ES-I3 (cell line): ENCODE results near the gene ABCD1.

ENCODE experiments used
- H3K36me3 ChIP-seq: 2 replicates; pipeline ENCODE4 v1.6.1; 2013; ENCODE audit warnings: mild to moderate bottlenecking, low read length, control low read depth, moderate library complexity; ENCODE audit not compliant: insufficient read depth
- H3K4me1 ChIP-seq: 2 replicates; pipeline ENCODE4 v1.6.1; 2013; ENCODE audit warnings: mild to moderate bottlenecking, control low read depth, low read length; ENCODE audit not compliant: insufficient read depth
- H3K9ac ChIP-seq: 2 replicates; pipeline ENCODE4 v1.6.1; 2013; ENCODE audit warnings: low read depth, mild to moderate bottlenecking, low read length, moderate library complexity
- H3K9me3 ChIP-seq: 2 replicates; pipeline ENCODE4 v1.6.1; 2013; ENCODE audit warnings: mild to moderate bottlenecking, low read length, moderate library complexity; ENCODE audit not compliant: control insufficient read depth, insufficient read depth

The ABCD1 gene

DNA sequence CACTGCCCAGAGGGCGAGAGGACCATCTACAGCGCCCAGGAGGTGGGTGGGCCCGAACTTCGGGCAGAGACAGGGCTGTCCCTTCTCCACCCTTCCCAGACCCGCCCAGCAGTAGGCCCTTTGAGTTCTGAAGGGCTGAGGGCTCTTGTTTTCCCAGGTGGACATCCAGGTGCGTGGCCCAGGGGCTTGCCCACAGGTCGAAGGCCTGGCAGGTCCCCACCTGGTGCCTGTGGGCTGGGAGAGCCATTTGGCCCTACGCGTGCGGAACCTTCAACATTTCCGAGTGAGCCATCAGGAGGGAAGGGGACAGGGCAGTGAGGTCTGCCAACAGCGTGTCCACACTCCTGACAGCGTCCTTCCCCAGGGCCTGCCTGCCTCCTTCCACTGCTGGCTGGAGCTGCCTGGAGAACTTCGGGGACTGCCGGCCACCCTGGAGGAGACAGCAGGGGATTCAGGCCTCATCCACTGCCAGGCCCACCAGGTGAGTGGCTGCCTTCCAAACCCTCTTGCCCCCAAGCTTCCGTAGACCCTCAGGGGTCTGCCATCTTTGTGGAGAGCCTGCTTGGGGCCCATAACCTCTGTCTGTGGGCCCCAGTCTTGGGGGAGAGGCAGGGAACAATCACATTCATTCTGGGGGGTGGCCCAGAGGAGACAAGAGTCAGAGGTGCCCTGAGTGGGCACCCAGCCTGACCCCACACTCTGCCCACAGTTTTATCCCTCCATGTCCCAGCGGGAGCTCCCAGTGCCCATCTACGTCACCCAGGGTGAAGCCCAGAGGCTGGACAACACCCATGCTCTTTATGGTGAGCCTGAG is 46.2 kb downstream of the ABCD1 start:
- no peak overlapping the region for H3K9ac ChIP-seq
- peaks cover 5% of the 10 kb centered on the region; the same call in 1 of the 2 replicates for H3K4me1 ChIP-seq
- H3K9me3 ChIP-seq: no peaks in the 10 kb centered on the region

DNA sequence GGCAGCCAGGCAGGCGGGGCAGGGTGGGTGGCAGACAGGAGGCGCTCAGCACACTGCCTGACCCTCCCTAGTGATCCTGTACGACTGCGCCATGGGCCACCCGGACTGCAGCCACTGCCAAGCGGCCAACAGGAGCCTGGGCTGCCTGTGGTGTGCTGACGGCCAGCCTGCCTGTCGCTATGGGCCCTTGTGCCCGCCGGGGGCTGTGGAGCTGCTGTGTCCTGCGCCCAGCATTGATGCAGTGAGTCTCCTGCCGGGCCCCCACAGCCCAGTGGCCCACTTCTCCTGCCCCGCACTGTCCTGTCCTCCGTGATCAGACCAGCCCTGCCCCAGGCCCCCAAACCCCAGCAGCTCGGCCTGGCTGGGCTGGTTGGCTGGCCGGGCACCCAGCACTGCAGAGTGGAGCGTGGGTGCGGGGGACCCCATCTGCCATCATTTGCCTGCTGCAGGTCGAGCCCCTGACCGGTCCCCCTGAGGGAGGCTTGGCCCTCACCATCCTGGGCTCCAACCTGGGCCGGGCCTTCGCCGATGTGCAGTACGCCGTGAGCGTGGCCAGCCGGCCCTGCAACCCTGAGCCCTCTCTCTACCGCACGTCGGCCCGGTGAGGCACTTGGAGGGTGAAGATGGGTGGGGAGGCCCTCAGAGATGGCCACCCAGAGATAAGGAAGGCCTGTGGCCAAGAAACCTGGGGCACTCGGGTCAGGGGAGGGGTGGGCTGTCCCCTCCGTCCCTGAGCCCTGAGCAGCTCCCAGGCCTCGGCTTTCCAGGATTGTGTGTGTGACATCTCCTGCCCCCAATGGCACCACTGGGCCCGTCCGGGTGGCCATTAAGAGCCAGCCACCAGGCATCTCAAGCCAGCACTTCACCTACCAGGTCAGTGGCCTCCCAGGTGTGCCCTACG is 47.0 kb downstream of the ABCD1 start:
- no peak overlapping the region for H3K9ac ChIP-seq
- H3K9me3 ChIP-seq: no peaks in the 10 kb centered on the region
- H3K4me1 ChIP-seq: no peaks in the 10 kb centered on the region
- H3K36me3 ChIP-seq: no peaks in the 10 kb centered on the region

More for the DNA sequence above, 46.2 kb downstream of the ABCD1 start:
- H3K36me3 ChIP-seq: no peaks in the 10 kb centered on the region

DNA sequence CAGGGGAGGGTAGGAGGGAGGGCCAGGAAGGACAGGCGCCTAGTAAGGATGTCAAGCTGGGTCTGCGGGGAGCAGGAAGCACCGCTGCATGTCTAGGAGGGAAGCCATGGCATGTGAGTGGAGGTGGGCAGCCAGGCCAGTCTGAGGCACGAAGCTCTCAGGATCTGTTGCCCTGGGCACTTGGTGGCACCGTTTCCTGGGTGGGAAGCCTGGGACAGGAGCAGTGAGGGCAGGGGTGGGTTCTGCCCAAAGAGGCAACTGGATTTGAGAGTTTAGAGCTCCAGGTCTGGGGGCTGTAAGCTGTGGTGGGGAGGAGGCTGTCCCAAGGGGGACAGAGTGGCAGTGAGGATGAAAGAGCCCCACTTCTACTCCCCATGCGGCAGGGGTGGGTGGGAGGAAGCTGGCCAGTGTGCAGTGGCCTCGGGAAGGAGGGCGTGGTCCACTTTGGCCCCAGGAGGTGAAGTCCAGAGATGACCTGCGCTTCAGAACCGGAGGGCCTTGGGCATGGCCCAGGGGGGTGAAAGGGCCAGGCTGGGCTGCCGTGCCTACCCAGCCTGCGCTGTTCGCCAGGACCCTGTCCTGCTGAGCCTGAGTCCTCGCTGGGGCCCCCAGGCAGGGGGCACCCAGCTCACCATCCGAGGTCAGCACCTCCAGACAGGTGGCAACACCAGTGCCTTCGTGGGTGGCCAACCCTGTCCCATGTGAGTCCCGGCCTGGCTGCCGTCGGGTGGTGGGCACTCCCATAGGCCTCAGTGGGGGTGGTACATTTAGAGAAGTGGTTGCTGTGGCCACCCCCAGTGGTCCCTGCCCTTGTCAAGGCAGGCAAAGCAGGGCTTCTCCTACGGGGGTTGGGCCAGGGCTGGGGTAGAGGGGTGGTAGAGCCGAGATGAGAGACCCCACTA is 47.9 kb downstream of the ABCD1 start:
- Histone ChIP-seq H3K4me1 (no peaks in the 10 kb centered on the region), H3K9me3 (no peaks in the 10 kb centered on the region), H3K36me3 (no peaks in the 10 kb centered on the region), H3K9ac (no peak overlapping the region)

- H3K36me3 ChIP-seq: no peaks in the 10 kb centered on the region
- no peak overlapping the region for H3K9ac ChIP-seq
- no peaks in the 10 kb centered on the region for H3K9me3 ChIP-seq
- H3K4me1 ChIP-seq: no peaks in the 10 kb centered on the region
Observed at GRCh38 chrX:153773218-153773611, 48.6 kb downstream of the ABCD1 start.

DNA sequence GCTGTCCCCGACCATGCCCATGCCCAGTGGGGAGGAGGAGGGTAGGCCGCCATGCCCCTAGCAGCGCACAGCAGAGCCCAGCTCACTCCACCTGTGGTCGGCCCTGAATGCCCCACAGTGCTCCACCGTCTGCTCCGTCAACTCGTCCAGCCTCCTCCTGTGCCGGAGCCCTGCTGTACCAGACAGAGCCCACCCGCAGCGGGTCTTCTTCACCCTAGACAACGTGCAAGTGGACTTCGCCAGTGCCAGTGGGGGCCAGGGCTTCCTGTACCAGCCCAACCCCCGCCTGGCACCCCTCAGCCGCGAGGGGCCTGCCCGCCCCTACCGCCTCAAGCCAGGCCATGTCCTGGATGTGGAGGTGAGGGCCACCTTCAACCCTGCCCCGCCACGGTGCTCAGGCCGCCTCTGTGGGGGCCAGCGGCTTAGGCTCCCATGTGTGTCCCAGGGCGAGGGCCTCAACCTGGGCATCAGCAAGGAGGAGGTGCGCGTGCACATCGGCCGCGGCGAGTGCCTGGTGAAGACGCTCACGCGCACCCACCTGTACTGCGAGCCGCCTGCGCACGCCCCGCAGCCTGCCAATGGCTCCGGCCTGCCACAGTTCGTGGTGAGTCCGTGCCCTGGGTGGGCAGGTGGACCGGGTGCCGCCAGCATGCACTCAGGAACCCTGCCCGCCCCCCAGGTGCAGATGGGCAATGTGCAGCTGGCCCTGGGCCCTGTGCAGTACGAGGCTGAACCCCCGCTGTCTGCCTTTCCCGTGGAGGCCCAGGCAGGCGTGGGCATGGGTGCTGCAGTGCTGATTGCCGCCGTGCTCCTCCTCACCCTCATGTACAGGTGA is 49.3 kb downstream of the ABCD1 start:
- H3K36me3 ChIP-seq: no peaks in the 10 kb centered on the region
- H3K4me1 ChIP-seq: no peaks in the 10 kb centered on the region
- H3K9ac ChIP-seq: no peak overlapping the region
- no peaks in the 10 kb centered on the region for H3K9me3 ChIP-seq

DNA sequence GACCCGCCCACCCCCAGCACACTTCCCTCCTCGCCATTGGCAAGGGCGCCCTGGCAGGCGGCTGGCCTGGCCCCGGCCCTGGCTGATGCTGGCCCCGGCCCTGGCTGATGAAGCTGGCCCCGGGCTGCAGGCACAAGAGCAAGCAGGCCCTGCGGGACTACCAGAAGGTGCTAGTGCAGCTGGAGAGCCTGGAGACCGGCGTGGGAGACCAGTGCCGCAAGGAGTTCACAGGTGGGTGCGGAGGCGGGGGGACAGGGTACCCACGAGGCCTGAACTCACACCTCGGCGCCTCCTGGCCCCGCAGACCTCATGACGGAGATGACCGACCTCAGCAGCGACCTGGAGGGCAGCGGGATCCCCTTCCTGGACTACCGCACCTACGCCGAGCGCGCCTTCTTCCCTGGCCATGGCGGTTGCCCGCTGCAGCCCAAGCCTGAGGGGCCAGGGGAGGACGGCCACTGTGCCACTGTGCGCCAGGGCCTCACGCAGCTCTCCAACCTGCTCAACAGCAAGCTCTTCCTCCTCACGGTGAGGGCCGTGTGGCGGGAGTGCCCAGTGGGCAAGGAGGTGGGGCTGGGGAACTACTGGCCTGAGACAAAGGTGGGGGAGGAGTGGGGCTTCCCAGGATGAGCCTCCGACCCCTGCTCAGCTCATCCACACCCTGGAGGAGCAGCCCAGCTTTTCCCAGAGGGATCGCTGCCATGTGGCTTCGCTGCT is 50.1 kb downstream of the ABCD1 start:
- Histone ChIP-seq H3K4me1 (no peaks in the 10 kb centered on the region), H3K9me3 (no peaks in the 10 kb centered on the region), H3K36me3 (no peaks in the 10 kb centered on the region), H3K9ac (no peak overlapping the region)

GRCh38 chrX:153775293-153776119 is 50.9 kb downstream of the ABCD1 start:
- H3K9me3 ChIP-seq: no peaks in the 10 kb centered on the region

DNA sequence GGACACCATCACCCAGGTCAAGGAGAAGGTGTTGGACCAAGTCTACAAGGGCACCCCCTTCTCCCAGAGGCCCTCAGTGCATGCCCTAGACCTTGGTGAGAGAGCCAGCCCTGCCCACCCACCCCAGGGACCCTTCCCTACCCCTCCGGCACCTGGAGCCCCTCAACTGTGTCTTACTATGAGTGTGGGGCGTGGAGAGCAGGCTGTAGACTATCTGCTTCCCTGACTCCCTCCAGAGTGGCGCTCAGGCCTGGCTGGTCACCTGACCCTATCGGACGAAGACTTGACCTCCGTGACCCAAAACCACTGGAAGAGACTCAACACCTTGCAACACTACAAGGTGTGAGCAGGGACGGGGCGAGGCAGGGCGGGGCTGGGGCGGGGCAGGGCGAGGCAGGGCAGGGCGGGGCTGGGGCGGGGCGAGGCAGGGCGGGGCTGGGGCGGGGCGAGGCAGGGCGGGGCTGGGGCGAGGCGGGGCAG is 51.5 kb downstream of the ABCD1 start:
- H3K9me3 ChIP-seq: no peaks in the 10 kb centered on the region
- no peaks in the 10 kb centered on the region for H3K36me3 ChIP-seq
- no peak overlapping the region for H3K9ac ChIP-seq
- no peaks in the 10 kb centered on the region for H3K4me1 ChIP-seq

More at GRCh38 chrX:153775293-153776119, 50.9 kb downstream of the ABCD1 start:
- H3K36me3 ChIP-seq: no peaks in the 10 kb centered on the region
- no peaks in the 10 kb centered on the region for H3K4me1 ChIP-seq
- no peak overlapping the region for H3K9ac ChIP-seq

DNA sequence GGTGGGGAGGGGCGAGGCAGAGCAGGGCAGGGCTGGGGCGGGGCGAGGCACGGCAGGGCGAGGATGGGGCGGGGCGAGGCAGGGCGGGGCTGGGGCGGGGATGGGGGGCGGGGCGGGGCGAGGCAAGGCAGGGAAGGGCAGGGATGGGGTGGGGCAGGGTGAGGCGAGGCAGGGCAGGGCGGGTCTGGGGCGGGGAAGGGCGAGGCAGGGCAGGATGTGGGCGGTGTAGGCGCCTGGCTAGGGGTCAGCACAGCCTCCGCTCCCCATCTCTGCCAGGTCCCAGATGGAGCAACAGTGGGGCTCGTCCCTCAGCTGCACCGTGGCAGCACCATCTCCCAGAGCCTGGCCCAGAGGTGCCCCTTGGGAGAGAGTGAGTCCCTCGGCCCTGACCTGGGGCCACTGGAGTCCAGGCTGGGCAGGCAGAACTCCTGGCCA is 52.0 kb downstream of the ABCD1 start:
- Histone ChIP-seq H3K36me3 (no peaks in the 10 kb centered on the region), H3K9me3 (no peaks in the 10 kb centered on the region), H3K4me1 (no peaks in the 10 kb centered on the region), H3K9ac (no peak overlapping the region)

GRCh38 chrX:153777261-153778090 is 52.8 kb downstream of the ABCD1 start:
- H3K9ac ChIP-seq: no peak overlapping the region
- no peaks in the 10 kb centered on the region for H3K9me3 ChIP-seq
- H3K36me3 ChIP-seq: no peaks in the 10 kb centered on the region
- H3K4me1 ChIP-seq: no peaks in the 10 kb centered on the region

DNA sequence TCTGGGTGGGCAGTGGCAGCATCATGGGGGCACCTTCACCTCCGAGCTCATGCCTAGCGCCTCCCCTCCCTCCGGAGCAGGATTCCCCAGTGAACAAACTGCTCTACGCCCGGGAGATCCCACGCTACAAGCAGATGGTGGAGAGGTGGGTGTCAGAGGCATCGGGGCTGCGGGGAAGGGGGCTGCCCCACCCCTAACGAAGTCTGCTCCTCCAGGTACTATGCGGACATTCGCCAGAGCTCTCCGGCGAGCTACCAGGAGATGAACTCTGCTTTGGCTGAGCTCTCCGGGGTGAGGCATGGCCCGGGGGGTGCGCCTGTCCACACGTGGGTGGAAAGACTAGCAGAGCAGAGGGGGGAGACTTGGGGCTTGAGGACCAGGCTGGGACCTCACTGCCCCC is 53.5 kb downstream of the ABCD1 start:
- Histone ChIP-seq H3K36me3 (no peaks in the 10 kb centered on the region), H3K9me3 (no peaks in the 10 kb centered on the region), H3K4me1 (no peaks in the 10 kb centered on the region), H3K9ac (no peak overlapping the region)
